ENCODE data around the gene COMT.
A peak's percentile ranks its signal among the peaks of the same experiment; 100 is the strongest.

The COMT gene

DNA sequence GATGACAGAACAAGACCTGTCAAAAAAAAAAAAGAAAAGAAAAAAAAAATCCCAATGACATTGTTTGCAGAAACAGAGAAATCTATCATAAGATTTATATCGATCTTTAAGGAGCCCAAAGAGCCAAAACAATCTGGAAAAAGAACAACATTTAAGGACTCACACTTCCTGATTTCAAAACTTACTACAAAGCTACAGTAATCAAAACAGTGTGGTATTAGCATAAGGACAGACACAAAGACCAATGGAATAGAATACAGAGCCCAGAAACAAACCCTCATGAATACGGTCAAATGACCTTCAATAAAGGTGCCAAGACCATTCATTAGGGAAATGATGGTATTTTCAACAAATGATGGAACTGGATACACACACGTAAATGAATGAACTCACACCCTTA, 62.9 kb downstream of the COMT start (continued):
- TF ChIP-seq ZNF280D (tag by site-specific recombination; IDR thresholded peaks at IDR 0.05) (peak; percentile 76; the same call in 1 of the 2 replicates), SETDB1 (IDR thresholded peaks at IDR 0.05; ENCODE audit: insufficient read length, low read length) (peak; percentile 69), ZNF10 (tag by site-specific recombination; IDR thresholded peaks at IDR 0.05) (no peak), GFI1B (tag by site-specific recombination; IDR thresholded peaks at IDR 0.05) (no peak), ZNF580 (tag by site-specific recombination; IDR thresholded peaks at IDR 0.05) (peak; percentile 37; the same call in 1 of the 2 replicates), ZNF266 (tag by site-specific recombination; IDR thresholded peaks at IDR 0.05; ENCODE audit: low read depth) (no peak), ZNF670 (tag by site-specific recombination; IDR thresholded peaks at IDR 0.05; ENCODE audit: low read depth) (no peak), ZSCAN23 (tag by site-specific recombination; IDR thresholded peaks at IDR 0.05) (no peak), ZNF514 (tag by site-specific recombination; IDR thresholded peaks at IDR 0.05) (no peak)

- CTCF ChIA-PET = no interaction called here
- POLR2A ChIA-PET = no interaction called here
- Histone ChIP-seq H3K36me3 (ENCODE audit: control insufficient read depth in 2 of 2, insufficient read depth in 1 of 2, low read length in 2 of 2) (no peaks in the 10 kb centered on the region), H3K4me1 (ENCODE audit: control insufficient read depth, insufficient read depth, low read length) (no peaks in the 10 kb centered on the region), H3K9me3 (ENCODE audit: control insufficient read depth, insufficient read depth, low read depth, low read length) (no peaks in the 10 kb centered on the region), H3K4me3 (ENCODE audit: low read depth, low read length) (no peak overlapping the region), H3K27ac (ENCODE audit: extremely low read depth, low read depth, low read length) (no peak overlapping the region)
- TF ChIP-seq ZIC2 (tag by site-specific recombination; IDR thresholded peaks at IDR 0.05) (peak; percentile 96), ZNF843 (tag by site-specific recombination; IDR thresholded peaks at IDR 0.05) (no peak), BCL11B (tag by site-specific recombination; IDR thresholded peaks at IDR 0.05; ENCODE audit: low read depth) (no peak), EGR2 (tag by site-specific recombination; IDR thresholded peaks at IDR 0.05; ENCODE audit: low read depth) (peak; percentile 38; the same call in 1 of the 2 replicates), ZBTB17 (tag by site-specific recombination; IDR thresholded peaks at IDR 0.05) (peak; percentile 91), ZBTB20 (tag by site-specific recombination; IDR thresholded peaks at IDR 0.05) (peak; percentile 85), ZFHX2 (tag by site-specific recombination; conservative IDR thresholded peaks at IDR 0.05) (peak; percentile 57), ZNF23 (tag by site-specific recombination; IDR thresholded peaks at IDR 0.05; ENCODE audit: borderline replicate concordance) (peak; percentile 82; the same call in 1 of the 2 replicates), ZNF302 (tag by site-specific recombination; IDR thresholded peaks at IDR 0.05; ENCODE audit: low read depth) (no peak), KLF1 (tag by site-specific recombination; IDR thresholded peaks at IDR 0.05) (peak; percentile 70; the same call in 1 of the 2 replicates), GLIS1 (tag by site-specific recombination; IDR thresholded peaks at IDR 0.05) (peak; percentile 67)
- TF ChIP-seq, protein P1, sequence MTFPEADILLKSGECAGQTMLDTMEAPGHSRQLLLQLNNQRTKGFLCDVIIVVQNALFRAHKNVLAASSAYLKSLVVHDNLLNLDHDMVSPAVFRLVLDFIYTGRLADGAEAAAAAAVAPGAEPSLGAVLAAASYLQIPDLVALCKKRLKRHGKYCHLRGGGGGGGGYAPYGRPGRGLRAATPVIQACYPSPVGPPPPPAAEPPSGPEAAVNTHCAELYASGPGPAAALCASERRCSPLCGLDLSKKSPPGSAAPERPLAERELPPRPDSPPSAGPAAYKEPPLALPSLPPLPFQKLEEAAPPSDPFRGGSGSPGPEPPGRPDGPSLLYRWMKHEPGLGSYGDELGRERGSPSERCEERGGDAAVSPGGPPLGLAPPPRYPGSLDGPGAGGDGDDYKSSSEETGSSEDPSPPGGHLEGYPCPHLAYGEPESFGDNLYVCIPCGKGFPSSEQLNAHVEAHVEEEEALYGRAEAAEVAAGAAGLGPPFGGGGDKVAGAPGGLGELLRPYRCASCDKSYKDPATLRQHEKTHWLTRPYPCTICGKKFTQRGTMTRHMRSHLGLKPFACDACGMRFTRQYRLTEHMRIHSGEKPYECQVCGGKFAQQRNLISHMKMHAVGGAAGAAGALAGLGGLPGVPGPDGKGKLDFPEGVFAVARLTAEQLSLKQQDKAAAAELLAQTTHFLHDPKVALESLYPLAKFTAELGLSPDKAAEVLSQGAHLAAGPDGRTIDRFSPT (tag by site-specific recombination; IDR thresholded peaks at IDR 0.05) = peak; percentile 34; the same call in 1 of the 2 replicates
- TF ChIP-seq, protein P2, sequence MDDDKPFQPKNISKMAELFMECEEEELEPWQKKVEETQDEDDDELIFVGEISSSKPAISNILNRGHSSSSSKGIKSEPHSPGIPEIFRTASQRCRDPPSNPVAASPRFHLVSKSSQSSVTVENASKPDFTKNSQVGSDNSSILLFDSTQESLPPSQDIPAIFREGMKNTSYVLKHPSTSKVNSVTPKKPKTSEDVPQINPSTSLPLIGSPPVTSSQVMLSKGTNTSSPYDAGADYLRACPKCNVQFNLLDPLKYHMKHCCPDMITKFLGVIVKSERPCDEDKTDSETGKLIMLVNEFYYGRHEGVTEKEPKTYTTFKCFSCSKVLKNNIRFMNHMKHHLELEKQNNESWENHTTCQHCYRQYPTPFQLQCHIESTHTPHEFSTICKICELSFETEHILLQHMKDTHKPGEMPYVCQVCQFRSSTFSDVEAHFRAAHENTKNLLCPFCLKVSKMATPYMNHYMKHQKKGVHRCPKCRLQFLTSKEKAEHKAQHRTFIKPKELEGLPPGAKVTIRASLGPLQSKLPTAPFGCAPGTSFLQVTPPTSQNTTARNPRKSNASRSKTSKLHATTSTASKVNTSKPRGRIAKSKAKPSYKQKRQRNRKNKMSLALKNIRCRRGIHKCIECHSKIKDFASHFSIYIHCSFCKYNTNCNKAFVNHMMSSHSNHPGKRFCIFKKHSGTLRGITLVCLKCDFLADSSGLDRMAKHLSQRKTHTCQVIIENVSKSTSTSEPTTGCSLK (tag by site-specific recombination; IDR thresholded peaks at IDR 0.05) = no peak
Measured at GRCh38 chr22:20008221-20008995, 66.8 kb downstream of the COMT start.
